Aorta (tissue), 5 donors: ENCODE measurements around the gene PTK7. TPM values are rescaled to one million over a fixed set of nuclear protein-coding genes. Genes with fewer than 3 reads are reported as not detected.

Experiments used
- ATAC-seq: fragments of 200-7000 bp; cut with Tn5 transposase; one replicate; pipeline ENCODE4 v1.9.1; 2022; ENCODE audit warnings: moderate library complexity; ENCODE audit not compliant: low FRiP score
- DNase-seq, 2 donors: peaks; one replicate each; pipeline ENCODE4 v3.0.0-alpha.2; 2020
- H3K27ac ChIP-seq, 2 donors: one replicate each; pipeline ENCODE4 v1.5.1; 2013; ENCODE audit warnings: low read length in 2 of 2, mild to moderate bottlenecking in 2 of 2, moderate library complexity in 2 of 2, control low read depth in 1 of 2, inconsistent platforms in 1 of 2, low read depth in 1 of 2
- H3K27me3 ChIP-seq, 2 donors: one replicate each; pipeline ENCODE4 v1.6.1; 2013; ENCODE audit warnings: control low read depth in 1 of 2, low read length in 1 of 2, mild to moderate bottlenecking in 1 of 2, moderate library complexity in 1 of 2; ENCODE audit not compliant: insufficient read depth in 2 of 2, control insufficient read depth in 1 of 2
- H3K36me3 ChIP-seq, 2 donors: one replicate each; pipeline ENCODE4 v1.6.1; 2013; ENCODE audit warnings: control low read depth in 1 of 2, low read length in 1 of 2, mild to moderate bottlenecking in 1 of 2; ENCODE audit not compliant: insufficient read depth in 2 of 2, control insufficient read depth in 1 of 2
- H3K4me1 ChIP-seq, 2 donors: one replicate each; pipeline ENCODE4 v1.6.1; 2013; ENCODE audit warnings: low read length in 2 of 2, control low read depth in 1 of 2, mild to moderate bottlenecking in 1 of 2, moderate library complexity in 1 of 2; ENCODE audit not compliant: insufficient read depth in 2 of 2, control insufficient read depth in 1 of 2
- H3K4me3 ChIP-seq, 2 donors: one replicate each; pipeline ENCODE4 v1.5.1; 2013; ENCODE audit warnings: low read length in 2 of 2, control low read depth in 1 of 2, mild to moderate bottlenecking in 1 of 2
- H3K9me3 ChIP-seq: one replicate; pipeline ENCODE4 v1.6.1; 2013; ENCODE audit warnings: mild to moderate bottlenecking, low read length; ENCODE audit not compliant: control insufficient read depth
- WGBS, 2 donors: extraction: QIAGEN DNeasy Blood & Tissue Kit; methylation state at CpG; one replicate each; pipeline ENCODE4 v1.1.7; 2013; 5-methylcytosine and 5-hydroxymethylcytosine counted together
- intact Hi-C, 2 donors: fragments of 100-400 bp; cut with DNase I; formaldehyde crosslinking; loops; one replicate each; pipeline versions ENCODE4 v1.14.2 to v1.15.0; 2022
- polyA plus RNA-seq, 2 donors: library from polyadenylated mRNA; stranded (reverse); fragments of 200-250 nt; gene quantifications; one replicate each; pipeline ENCODE4 v1.2.3, GENCODE V29; 2013
- total RNA-seq, 2 donors: library from RNA; stranded (reverse); fragmentation: NEBNext Ultra II Directional; extraction: Animal tissue kit (Norgen Biotek cat#: 25700); gene quantifications; one replicate each; pipeline ENCODE4 v1.2.1, GENCODE V29; 2021
- donor health status: healthy with polysubstance abuse.
- donor health status: Bipolar disorder and iron deficiency.
- donor health status: DM: no; HTN: no; CAD: no.
- donor health status: DM: no; HTN: no; CAD: no.
- donor health status: DM: yes; HTN: yes; CAD: no.

PTK7 gene
- total and polyA plus RNA-seq, 4 donors, result 0.13 to 9.6 (median 5.0) TPM

- Histone ChIP-seq H3K27ac (no peak overlapping the region), H3K4me3 (no peak overlapping the region), H3K27me3 (no peaks in the 10 kb centered on the region), H3K36me3 (peaks cover 3 to 8% of the 10 kb centered on the region in 2 donors), H3K9me3 (no peaks in the 10 kb centered on the region), H3K4me1 (no peaks in the 10 kb centered on the region)
- 90 to 93% methylated on average over 8 of the region's 8 CpGs for WGBS, 2 donors
- intact Hi-C loops, result no loop called here
- ATAC-seq (no peak), DNase-seq (peak in 1 of 2 donors; percentile 65)
These were observed 127.6 kb downstream of the PTK7 start for GRCh38 chr6:43203718-43204095.

GRCh38 chr6:43204271-43205105 is 128.4 kb downstream of the PTK7 start:
- Histone ChIP-seq H3K4me1 (no peaks in the 10 kb centered on the region), H3K9me3 (no peaks in the 10 kb centered on the region), H3K4me3 (no peak overlapping the region), H3K36me3 (peaks cover 3 to 7% of the 10 kb centered on the region in 2 donors), H3K27ac (no peak overlapping the region), H3K27me3 (no peaks in the 10 kb centered on the region)
- DNase-seq (peak in 1 of 2 donors; percentile 39), ATAC-seq (no peak)
- intact Hi-C loops, result no loop called here
- WGBS, 2 donors, result 93 to 94% methylated on average over 23 of the region's 23 CpGs

GRCh38 chr6:43205849-43206248 is 129.7 kb downstream of the PTK7 start:
- Histone ChIP-seq H3K27me3 (no peaks in the 10 kb centered on the region), H3K9me3 (no peaks in the 10 kb centered on the region), H3K27ac (no peak overlapping the region), H3K4me1 (no peaks in the 10 kb centered on the region), H3K4me3 (no peak overlapping the region), H3K36me3 (peaks cover 1 to 3% of the 10 kb centered on the region in 2 donors)
- WGBS, 2 donors, result 94 to 96% methylated on average over 10 of the region's 10 CpGs
- intact Hi-C loops, result no loop called here
- DNase-seq, result peak in 1 of 2 donors; percentile 65
- no peak for ATAC-seq

- H3K27ac ChIP-seq, result no peak overlapping the region
- DNase-seq (no peak), ATAC-seq (no peak)
- no peaks in the 10 kb centered on the region for H3K9me3 ChIP-seq
- 90 to 92% methylated on average over 2 of the region's 2 CpGs for WGBS, 2 donors
- H3K4me1 ChIP-seq, result no peaks in the 10 kb centered on the region
- no peak overlapping the region for H3K4me3 ChIP-seq
- peaks cover 0 to 2% of the 10 kb centered on the region in 2 donors for H3K36me3 ChIP-seq
- H3K27me3 ChIP-seq, result no peaks in the 10 kb centered on the region
- intact Hi-C loops, result no loop called here
These were observed 131.2 kb downstream of the PTK7 start for GRCh38 chr6:43207286-43207685.

Other genes with a start within 250 kb of the PTK7 start
- 10 to 100 TPM; 57.8 to 59.0 TPM for gene RPL7L1, start 196.7 kb upstream of the PTK7 start, total RNA-seq
- gene RPL7L1, start 196.7 kb upstream of the PTK7 start, polyA plus RNA-seq, result 10 to 100 TPM; 41.9 to 54.5 TPM
- gene PTCRA, start 160.3 kb upstream of the PTK7 start, total RNA-seq, result not detected
- gene PTCRA, start 160.3 kb upstream of the PTK7 start, polyA plus RNA-seq, result not detected
- gene CNPY3, start 146.8 kb upstream of the PTK7 start, total RNA-seq, result 10 to 100 TPM; 28.8 to 50.1 TPM
- gene CNPY3, start 146.8 kb upstream of the PTK7 start, polyA plus RNA-seq, result 10 to 100 TPM; 28.3 to 36.1 TPM
- 1 to 10 TPM in 1 of 2 donors, under 1 TPM in 1; 0.88 to 1.2 TPM for gene GNMT, start 115.6 kb upstream of the PTK7 start, total RNA-seq
- 1 to 10 TPM in 1 of 2 donors, not detected in 1; 1.2 TPM for gene GNMT, start 115.6 kb upstream of the PTK7 start, polyA plus RNA-seq
- gene PEX6, start 97.1 kb upstream of the PTK7 start, total RNA-seq, result 10 to 100 TPM; 11.7 to 16.1 TPM
- 10 to 100 TPM; 13.8 to 22.0 TPM for gene PEX6, start 97.1 kb upstream of the PTK7 start, polyA plus RNA-seq
- gene PPP2R5D, start 91.7 kb upstream of the PTK7 start, total RNA-seq, result 10 to 100 TPM; 22.9 to 31.7 TPM
- 10 to 100 TPM; 20.3 to 31.5 TPM for gene PPP2R5D, start 91.7 kb upstream of the PTK7 start, polyA plus RNA-seq
- gene MEA1, start 62.4 kb upstream of the PTK7 start, total RNA-seq, result 10 to 100 TPM; 44.5 to 44.6 TPM
- 100 to 1,000 TPM in 1 of 2 donors, 10 to 100 TPM in 1; 93.5 to 110 TPM for gene MEA1, start 62.4 kb upstream of the PTK7 start, polyA plus RNA-seq
- 10 to 100 TPM; 55.7 to 61.7 TPM for gene KLHDC3, start 62.1 kb upstream of the PTK7 start, total RNA-seq
- 10 to 100 TPM; 74.6 to 95.9 TPM for gene KLHDC3, start 62.1 kb upstream of the PTK7 start, polyA plus RNA-seq
- 10 to 100 TPM; 36.7 to 41.1 TPM for gene RRP36, start 54.7 kb upstream of the PTK7 start, total RNA-seq
- gene RRP36, start 54.7 kb upstream of the PTK7 start, polyA plus RNA-seq, result 10 to 100 TPM; 29.6 to 40.5 TPM
- 10 to 100 TPM; 11.0 to 17.5 TPM for gene CUL7, start 22.5 kb upstream of the PTK7 start, total RNA-seq
- gene CUL7, start 22.5 kb upstream of the PTK7 start, polyA plus RNA-seq, result 10 to 100 TPM in 1 of 2 donors, 1 to 10 TPM in 1; 3.3 to 14.9 TPM
- 10 to 100 TPM; 30.4 to 33.6 TPM for gene MRPL2, start 16.9 kb upstream of the PTK7 start, total RNA-seq
- gene MRPL2, start 16.9 kb upstream of the PTK7 start, polyA plus RNA-seq, result 10 to 100 TPM; 29.3 to 55.2 TPM
- 10 to 100 TPM; 20.1 to 35.0 TPM for gene KLC4, start 16.7 kb upstream of the PTK7 start, total RNA-seq
- 10 to 100 TPM; 34.6 to 54.9 TPM for gene KLC4, start 16.7 kb upstream of the PTK7 start, polyA plus RNA-seq
- gene SRF, start 95.0 kb downstream of the PTK7 start, total RNA-seq, result 100 to 1,000 TPM in 1 of 2 donors, 10 to 100 TPM in 1; 47.5 to 106 TPM
- 10 to 100 TPM; 23.8 to 41.4 TPM for gene SRF, start 95.0 kb downstream of the PTK7 start, polyA plus RNA-seq
- gene CUL9, start 105.9 kb downstream of the PTK7 start, total RNA-seq, result 10 to 100 TPM; 32.6 to 54.6 TPM
- 100 to 1,000 TPM in 1 of 2 donors, 1 to 10 TPM in 1; 8.1 to 106 TPM for gene CUL9, start 105.9 kb downstream of the PTK7 start, polyA plus RNA-seq
- gene DNPH1, start 153.2 kb downstream of the PTK7 start, total RNA-seq, result 10 to 100 TPM; 10.2 to 18.1 TPM
- 10 to 100 TPM; 36.8 to 87.4 TPM for gene DNPH1, start 153.2 kb downstream of the PTK7 start, polyA plus RNA-seq
- gene TTBK1, start 167.2 kb downstream of the PTK7 start, total RNA-seq, result under 1 TPM in 1 of 2 donors, not detected in 1; 0.12 TPM
- gene TTBK1, start 167.2 kb downstream of the PTK7 start, polyA plus RNA-seq, result not detected
- gene SLC22A7, start 221.9 kb downstream of the PTK7 start, total RNA-seq, result not detected
- not detected for gene SLC22A7, start 221.9 kb downstream of the PTK7 start, polyA plus RNA-seq
- gene CRIP3, start 232.5 kb downstream of the PTK7 start, total RNA-seq, result 1 to 10 TPM in 1 of 2 donors, under 1 TPM in 1; 0.65 to 2.2 TPM
- 1 to 10 TPM in 1 of 2 donors, not detected in 1; 1.8 TPM for gene CRIP3, start 232.5 kb downstream of the PTK7 start, polyA plus RNA-seq